Breast epithelium (tissue), 3 donors: ENCODE results near the gene TMEM178B.

Source experiments
- CTCF ChIP-seq, 3 donors: fragments of 450-650 bp; IDR thresholded peaks; one replicate each; pipeline ENCODE4 v1.5.1; 2016 to 2017; ENCODE audit warnings: antibody characterized with exemption in 3 of 3, mild to moderate bottlenecking in 3 of 3, moderate library complexity in 3 of 3
- POLR2A ChIP-seq: fragments of 450-650 bp; IDR thresholded peaks from one replicate; pipeline ENCODE4 v1.6.1; 2016; ENCODE audit warnings: antibody characterized with exemption, mild to moderate bottlenecking, moderate library complexity
- POLR2AphosphoS5 ChIP-seq, 3 donors: sonication (generic); formaldehyde crosslinking; IDR thresholded peaks; one replicate each; pipeline ENCODE4 v1.6.1; 2017; ENCODE audit warnings: antibody characterized with exemption in 3 of 3

- TF ChIP-seq POLR2A (no peak), CTCF (IDR thresholded peaks at IDR 0.05) (no peak), POLR2AphosphoS5 (IDR thresholded peaks at IDR 0.05) (no peak)
Observed at GRCh38 chr7:141408440-141408839, 334.6 kb downstream of the TMEM178B start.
